Urinary bladder (tissue), 4 donors: Measurements from ENCODE around the gene SGSH. TPM values are rescaled to one million over a fixed set of nuclear protein-coding genes. Genes with fewer than 3 reads are reported as not detected.
"Not testable (repeated sequence)": the region's sequence is repeated elsewhere in the genome, so short reads cannot be mapped to it uniquely, and the experiment has no call there.

Source experiments
- DNase-seq: peaks from one replicate; pipeline ENCODE4 v3.0.0-alpha.2; 2015; ENCODE audit errors: extremely low spot score
- H3K27ac ChIP-seq: one replicate; pipeline ENCODE4 v1.5.1; 2013; ENCODE audit warnings: low read depth, mild to moderate bottlenecking, moderate library complexity
- H3K36me3 ChIP-seq: one replicate; pipeline ENCODE4 v1.6.1; 2013; ENCODE audit warnings: mild to moderate bottlenecking, moderate library complexity; ENCODE audit not compliant: insufficient read depth
- H3K4me1 ChIP-seq: one replicate; pipeline ENCODE4 v1.6.1; 2013; ENCODE audit warnings: mild to moderate bottlenecking, moderate library complexity; ENCODE audit not compliant: insufficient read depth
- H3K4me3 ChIP-seq: one replicate; pipeline ENCODE4 v1.5.1; 2013; ENCODE audit warnings: low read depth, low read length
- WGBS: extraction: QIAGEN DNeasy Blood & Tissue Kit; methylation state at CpG from one replicate; pipeline ENCODE4 v1.1.7; 2013; 5-methylcytosine and 5-hydroxymethylcytosine counted together
- polyA plus RNA-seq: library from polyadenylated mRNA; stranded (reverse); fragments of 200-250 nt; gene quantifications from one replicate; pipeline ENCODE4 v1.2.3, GENCODE V29; 2013
- total RNA-seq: library from RNA; depleted of rRNA; stranded (reverse); fragments of >200 nt; gene quantifications from one replicate; pipeline ENCODE4 v1.2.3, GENCODE V29; 2014
- donor health status: healthy with polysubstance abuse.
- donor health status: healthy.

Gene SGSH
- total and polyA plus RNA-seq, 2 donors: 8.4 to 30.6 TPM

- DNase-seq: no peak
- Histone ChIP-seq H3K36me3 (peaks cover 6% of the 10 kb centered on the region), H3K4me3 (no peak overlapping the region), H3K4me1 (no peaks in the 10 kb centered on the region), H3K27ac (no peak overlapping the region)
- WGBS: 94% methylated on average over 8 of the region's 8 CpGs
These were observed 26.6 kb upstream of the SGSH start for GRCh38 chr17:80246726-80247125.

GRCh38 chr17:80246266-80246681, 26.1 kb upstream of the SGSH start:
- Histone ChIP-seq H3K36me3 (peaks cover 6% of the 10 kb centered on the region), H3K4me3 (no peak overlapping the region), H3K27ac (no peak overlapping the region), H3K4me1 (no peaks in the 10 kb centered on the region)
- DNase-seq: no peak
- 96% methylated on average over 19 of the region's 19 CpGs for WGBS

- Histone ChIP-seq H3K4me1 (no peaks in the 10 kb centered on the region), H3K36me3 (peaks cover 6% of the 10 kb centered on the region), H3K4me3 (no peak overlapping the region), H3K27ac (no peak overlapping the region)
- WGBS: 92% methylated on average over 27 of the region's 27 CpGs
- DNase-seq: no peak
These were observed 25.6 kb upstream of the SGSH start for GRCh38 chr17:80245566-80246265.

GRCh38 chr17:80244871-80245509, 24.9 kb upstream of the SGSH start:
- 88% methylated on average over 22 of the region's 22 CpGs for WGBS
- peaks cover 6% of the 10 kb centered on the region for H3K36me3 ChIP-seq

GRCh38 chr17:80244448-80244847, 24.3 kb upstream of the SGSH start:
- H3K4me1 ChIP-seq, H3K4me3 ChIP-seq, H3K27ac ChIP-seq, DNase-seq, H3K36me3 ChIP-seq: not testable (repeated sequence)
- 93% methylated on average over 6 of the region's 6 CpGs for WGBS

More at GRCh38 chr17:80244871-80245509, 24.9 kb upstream of the SGSH start:
- DNase-seq: no peak
- Histone ChIP-seq H3K4me3 (no peak overlapping the region), H3K27ac (no peak overlapping the region), H3K4me1 (no peaks in the 10 kb centered on the region)

GRCh38 chr17:80243526-80244433, 23.6 kb upstream of the SGSH start:
- H3K4me1 ChIP-seq: no peaks in the 10 kb centered on the region
- no peak overlapping the region for H3K27ac ChIP-seq
- H3K4me3 ChIP-seq: no peak overlapping the region
- H3K36me3 ChIP-seq: peaks cover 6% of the 10 kb centered on the region
- DNase-seq: no peak
- 94% methylated on average over 26 of the region's 26 CpGs for WGBS

- Histone ChIP-seq H3K4me1 (no peaks in the 10 kb centered on the region), H3K36me3 (peaks cover 4% of the 10 kb centered on the region), H3K27ac (no peak overlapping the region), H3K4me3 (no peak overlapping the region)
- no peak for DNase-seq
- WGBS: 89% methylated on average over 14 of the region's 14 CpGs
These were observed 22.4 kb upstream of the SGSH start for GRCh38 chr17:80242505-80242904.

- H3K36me3 ChIP-seq: no peaks in the 10 kb centered on the region
- WGBS: 96% methylated on average over 10 of the region's 10 CpGs
These were observed 17.3 kb upstream of the SGSH start for GRCh38 chr17:80237386-80237785.

GRCh38 chr17:80236911-80237310, 16.8 kb upstream of the SGSH start:
- H3K36me3 ChIP-seq: no peaks in the 10 kb centered on the region
- no peak for DNase-seq
- H3K4me1 ChIP-seq: no peaks in the 10 kb centered on the region
- H3K4me3 ChIP-seq: no peak overlapping the region
- no peak overlapping the region for H3K27ac ChIP-seq
- WGBS: 86% methylated on average over 17 of the region's 17 CpGs

More at GRCh38 chr17:80237386-80237785, 17.3 kb upstream of the SGSH start:
- DNase-seq: no peak
- Histone ChIP-seq H3K27ac (no peak overlapping the region), H3K4me1 (no peaks in the 10 kb centered on the region), H3K4me3 (no peak overlapping the region)

- no peak for DNase-seq
- WGBS: 96% methylated on average over 3 of the region's 3 CpGs
- Histone ChIP-seq H3K4me3 (no peak overlapping the region), H3K36me3 (no peaks in the 10 kb centered on the region), H3K4me1 (no peaks in the 10 kb centered on the region), H3K27ac (no peak overlapping the region)
These were observed 13.1 kb upstream of the SGSH start for GRCh38 chr17:80233202-80233601.

GRCh38 chr17:80232438-80232837, 12.3 kb upstream of the SGSH start:
- Histone ChIP-seq H3K4me3 (no peak overlapping the region), H3K36me3 (no peaks in the 10 kb centered on the region), H3K27ac (no peak overlapping the region), H3K4me1 (no peaks in the 10 kb centered on the region)
- WGBS: 97% methylated on average over 1 of the region's 1 CpG
- DNase-seq: no peak

- Histone ChIP-seq H3K27ac (no peak overlapping the region), H3K4me1 (no peaks in the 10 kb centered on the region), H3K36me3 (no peaks in the 10 kb centered on the region), H3K4me3 (no peak overlapping the region)
- no peak for DNase-seq
- 90% methylated on average over 4 of the region's 4 CpGs for WGBS
These were observed 8.9 kb upstream of the SGSH start for GRCh38 chr17:80229011-80229410.

GRCh38 chr17:80228477-80228876, 8.3 kb upstream of the SGSH start:
- 93% methylated on average over 14 of the region's 14 CpGs for WGBS
- no peak for DNase-seq
- Histone ChIP-seq H3K36me3 (no peaks in the 10 kb centered on the region), H3K4me1 (no peaks in the 10 kb centered on the region), H3K4me3 (no peak overlapping the region), H3K27ac (no peak overlapping the region)
